Liver (tissue), 3 donors: ENCODE data around the gene TUBA3C.

Experiments used
- GABPA ChIP-seq, 2 donors: IDR thresholded peaks in 1 of 2; conservative IDR thresholded peaks in 1 of 2; 2 replicates each; pipeline ENCODE4 v1.6.1; 2016; ENCODE audit warnings: antibody characterized with exemption in 2 of 2, mild to moderate bottlenecking in 1 of 2, moderate library complexity in 1 of 2
- JUND ChIP-seq, 2 donors: IDR thresholded peaks; 2 replicates each; pipeline ENCODE4 v1.6.1; 2016; ENCODE audit warnings: antibody characterized with exemption in 2 of 2
- RAD21 ChIP-seq, 2 donors: IDR thresholded peaks; 2 replicates each; pipeline ENCODE4 v1.6.1; 2016; ENCODE audit warnings: antibody characterized with exemption in 2 of 2, mild to moderate bottlenecking in 2 of 2
- RXRA ChIP-seq, 2 donors: IDR thresholded peaks; 2 replicates each; pipeline ENCODE4 v1.6.1; 2017 to 2018; ENCODE audit warnings: antibody characterized with exemption in 2 of 2, mild to moderate bottlenecking in 1 of 2
- SP1 ChIP-seq: IDR thresholded peaks from 2 replicates; pipeline ENCODE4 v1.6.1; 2018; ENCODE audit warnings: antibody characterized with exemption, mild to moderate bottlenecking
- TAF1 ChIP-seq: conservative IDR thresholded peaks from 2 replicates; pipeline ENCODE4 v1.6.1; 2016; ENCODE audit warnings: antibody characterized with exemption, mild to moderate bottlenecking
- YY1 ChIP-seq: IDR thresholded peaks from 2 replicates; pipeline ENCODE4 v1.6.1; 2016; ENCODE audit warnings: antibody characterized with exemption, mild to moderate bottlenecking
- TF ChIP-seq, protein P1 (sequence below): fragments of 150-350 bp; IDR thresholded peaks from 2 replicates; pipeline ENCODE4 v1.5.1; 2017; ENCODE audit warnings: improper control_type of control experiment, low read depth, low read length; ENCODE audit not compliant: missing input control
- TF ChIP-seq, protein P2 (sequence below): IDR thresholded peaks from 2 replicates; pipeline ENCODE4 v1.6.1; 2016; ENCODE audit warnings: antibody characterized with exemption
- TF ChIP-seq, protein P3 (sequence below): IDR thresholded peaks from 2 replicates; pipeline ENCODE4 v1.6.1; 2016; ENCODE audit warnings: antibody characterized with exemption
- TF ChIP-seq, protein P4 (sequence below): IDR thresholded peaks from 2 replicates; pipeline ENCODE4 v1.6.1; 2016; ENCODE audit warnings: antibody characterized with exemption, mild to moderate bottlenecking
- TF ChIP-seq, protein P5 (sequence below): IDR thresholded peaks from 2 replicates; pipeline ENCODE4 v1.6.1; 2016; ENCODE audit warnings: antibody characterized with exemption
- donor health status: healthy.
- donor health status: healthy.

DNA sequence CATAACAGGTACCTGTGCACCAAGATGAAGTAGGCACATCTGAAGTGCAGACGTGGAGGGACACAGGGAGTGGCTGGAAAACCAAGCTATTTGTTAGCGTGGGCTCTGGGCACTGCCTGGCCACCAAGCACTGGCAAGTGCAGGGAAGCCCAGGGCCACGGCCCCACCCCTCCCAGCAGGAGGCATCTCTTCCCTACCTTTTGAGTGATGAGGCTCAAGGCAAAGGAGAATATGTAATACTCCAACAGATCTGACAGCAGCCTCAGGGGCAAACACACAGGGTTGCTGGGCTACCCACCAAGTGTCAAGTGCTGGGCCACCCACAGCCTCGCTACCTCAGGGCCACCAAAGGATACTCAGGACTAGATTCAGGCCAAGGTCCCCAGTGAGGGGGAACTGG is 11.6 kb downstream of the TUBA3C start:
- TF ChIP-seq, protein P1, sequence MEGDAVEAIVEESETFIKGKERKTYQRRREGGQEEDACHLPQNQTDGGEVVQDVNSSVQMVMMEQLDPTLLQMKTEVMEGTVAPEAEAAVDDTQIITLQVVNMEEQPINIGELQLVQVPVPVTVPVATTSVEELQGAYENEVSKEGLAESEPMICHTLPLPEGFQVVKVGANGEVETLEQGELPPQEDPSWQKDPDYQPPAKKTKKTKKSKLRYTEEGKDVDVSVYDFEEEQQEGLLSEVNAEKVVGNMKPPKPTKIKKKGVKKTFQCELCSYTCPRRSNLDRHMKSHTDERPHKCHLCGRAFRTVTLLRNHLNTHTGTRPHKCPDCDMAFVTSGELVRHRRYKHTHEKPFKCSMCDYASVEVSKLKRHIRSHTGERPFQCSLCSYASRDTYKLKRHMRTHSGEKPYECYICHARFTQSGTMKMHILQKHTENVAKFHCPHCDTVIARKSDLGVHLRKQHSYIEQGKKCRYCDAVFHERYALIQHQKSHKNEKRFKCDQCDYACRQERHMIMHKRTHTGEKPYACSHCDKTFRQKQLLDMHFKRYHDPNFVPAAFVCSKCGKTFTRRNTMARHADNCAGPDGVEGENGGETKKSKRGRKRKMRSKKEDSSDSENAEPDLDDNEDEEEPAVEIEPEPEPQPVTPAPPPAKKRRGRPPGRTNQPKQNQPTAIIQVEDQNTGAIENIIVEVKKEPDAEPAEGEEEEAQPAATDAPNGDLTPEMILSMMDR, result no peak
- no peak for TF ChIP-seq SP1
- no peak for TF ChIP-seq GABPA (IDR thresholded peaks at IDR 0.05 in 1 of 2, conservative IDR thresholded peaks at IDR 0.05 in 1 of 2)
- TF ChIP-seq, protein P2, sequence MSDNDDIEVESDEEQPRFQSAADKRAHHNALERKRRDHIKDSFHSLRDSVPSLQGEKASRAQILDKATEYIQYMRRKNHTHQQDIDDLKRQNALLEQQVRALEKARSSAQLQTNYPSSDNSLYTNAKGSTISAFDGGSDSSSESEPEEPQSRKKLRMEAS, result no peak
- TF ChIP-seq RXRA (IDR thresholded peaks at IDR 0.05), result no peak
- no peak for TF ChIP-seq TAF1
- TF ChIP-seq, protein P3, sequence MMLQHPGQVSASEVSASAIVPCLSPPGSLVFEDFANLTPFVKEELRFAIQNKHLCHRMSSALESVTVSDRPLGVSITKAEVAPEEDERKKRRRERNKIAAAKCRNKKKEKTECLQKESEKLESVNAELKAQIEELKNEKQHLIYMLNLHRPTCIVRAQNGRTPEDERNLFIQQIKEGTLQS, result no peak
- TF ChIP-seq, protein P4, sequence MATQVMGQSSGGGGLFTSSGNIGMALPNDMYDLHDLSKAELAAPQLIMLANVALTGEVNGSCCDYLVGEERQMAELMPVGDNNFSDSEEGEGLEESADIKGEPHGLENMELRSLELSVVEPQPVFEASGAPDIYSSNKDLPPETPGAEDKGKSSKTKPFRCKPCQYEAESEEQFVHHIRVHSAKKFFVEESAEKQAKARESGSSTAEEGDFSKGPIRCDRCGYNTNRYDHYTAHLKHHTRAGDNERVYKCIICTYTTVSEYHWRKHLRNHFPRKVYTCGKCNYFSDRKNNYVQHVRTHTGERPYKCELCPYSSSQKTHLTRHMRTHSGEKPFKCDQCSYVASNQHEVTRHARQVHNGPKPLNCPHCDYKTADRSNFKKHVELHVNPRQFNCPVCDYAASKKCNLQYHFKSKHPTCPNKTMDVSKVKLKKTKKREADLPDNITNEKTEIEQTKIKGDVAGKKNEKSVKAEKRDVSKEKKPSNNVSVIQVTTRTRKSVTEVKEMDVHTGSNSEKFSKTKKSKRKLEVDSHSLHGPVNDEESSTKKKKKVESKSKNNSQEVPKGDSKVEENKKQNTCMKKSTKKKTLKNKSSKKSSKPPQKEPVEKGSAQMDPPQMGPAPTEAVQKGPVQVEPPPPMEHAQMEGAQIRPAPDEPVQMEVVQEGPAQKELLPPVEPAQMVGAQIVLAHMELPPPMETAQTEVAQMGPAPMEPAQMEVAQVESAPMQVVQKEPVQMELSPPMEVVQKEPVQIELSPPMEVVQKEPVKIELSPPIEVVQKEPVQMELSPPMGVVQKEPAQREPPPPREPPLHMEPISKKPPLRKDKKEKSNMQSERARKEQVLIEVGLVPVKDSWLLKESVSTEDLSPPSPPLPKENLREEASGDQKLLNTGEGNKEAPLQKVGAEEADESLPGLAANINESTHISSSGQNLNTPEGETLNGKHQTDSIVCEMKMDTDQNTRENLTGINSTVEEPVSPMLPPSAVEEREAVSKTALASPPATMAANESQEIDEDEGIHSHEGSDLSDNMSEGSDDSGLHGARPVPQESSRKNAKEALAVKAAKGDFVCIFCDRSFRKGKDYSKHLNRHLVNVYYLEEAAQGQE, result no peak
- no peak for TF ChIP-seq RAD21 (IDR thresholded peaks at IDR 0.05)
- no peak for TF ChIP-seq YY1
- no peak for TF ChIP-seq JUND (IDR thresholded peaks at IDR 0.05)
- TF ChIP-seq, protein P5, sequence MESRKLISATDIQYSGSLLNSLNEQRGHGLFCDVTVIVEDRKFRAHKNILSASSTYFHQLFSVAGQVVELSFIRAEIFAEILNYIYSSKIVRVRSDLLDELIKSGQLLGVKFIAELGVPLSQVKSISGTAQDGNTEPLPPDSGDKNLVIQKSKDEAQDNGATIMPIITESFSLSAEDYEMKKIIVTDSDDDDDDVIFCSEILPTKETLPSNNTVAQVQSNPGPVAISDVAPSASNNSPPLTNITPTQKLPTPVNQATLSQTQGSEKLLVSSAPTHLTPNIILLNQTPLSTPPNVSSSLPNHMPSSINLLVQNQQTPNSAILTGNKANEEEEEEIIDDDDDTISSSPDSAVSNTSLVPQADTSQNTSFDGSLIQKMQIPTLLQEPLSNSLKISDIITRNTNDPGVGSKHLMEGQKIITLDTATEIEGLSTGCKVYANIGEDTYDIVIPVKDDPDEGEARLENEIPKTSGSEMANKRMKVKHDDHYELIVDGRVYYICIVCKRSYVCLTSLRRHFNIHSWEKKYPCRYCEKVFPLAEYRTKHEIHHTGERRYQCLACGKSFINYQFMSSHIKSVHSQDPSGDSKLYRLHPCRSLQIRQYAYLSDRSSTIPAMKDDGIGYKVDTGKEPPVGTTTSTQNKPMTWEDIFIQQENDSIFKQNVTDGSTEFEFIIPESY, result no peak
